AG20443 (cell line): Measurements from ENCODE around the gene CFAP73.
A peak's percentile ranks its signal among the peaks of the same experiment; 100 is the strongest.
"Not testable (repeated sequence)": the region's sequence is repeated elsewhere in the genome, so short reads cannot be mapped to it uniquely, and the experiment has no call there.

Experiments
- DNase-seq: peaks from one replicate; pipeline ENCODE4 v3.0.0; 2012; ENCODE audit warnings: low spot score, mixed read lengths

Gene CFAP73

DNA sequence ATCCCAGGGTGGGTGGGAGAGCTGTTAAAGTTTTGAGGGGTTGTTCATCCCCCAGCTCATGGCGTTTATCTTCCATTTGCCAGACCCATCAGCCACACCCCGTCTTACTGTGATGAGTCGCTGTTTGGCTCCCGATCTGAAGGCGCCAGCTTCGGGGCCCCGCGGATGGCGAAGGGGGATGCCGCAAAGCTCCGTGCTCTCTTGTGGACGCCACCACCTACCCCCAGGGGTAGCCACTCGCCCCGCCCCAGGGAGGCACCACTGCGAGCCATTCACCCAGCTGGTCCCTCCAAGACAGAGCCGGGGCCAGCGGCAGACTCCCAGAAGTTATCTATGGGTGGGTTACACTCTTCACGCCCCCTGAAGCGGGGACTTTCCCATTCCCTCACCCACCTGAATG, 41.7 kb downstream of the CFAP73 start:
- no peak for DNase-seq

DNA sequence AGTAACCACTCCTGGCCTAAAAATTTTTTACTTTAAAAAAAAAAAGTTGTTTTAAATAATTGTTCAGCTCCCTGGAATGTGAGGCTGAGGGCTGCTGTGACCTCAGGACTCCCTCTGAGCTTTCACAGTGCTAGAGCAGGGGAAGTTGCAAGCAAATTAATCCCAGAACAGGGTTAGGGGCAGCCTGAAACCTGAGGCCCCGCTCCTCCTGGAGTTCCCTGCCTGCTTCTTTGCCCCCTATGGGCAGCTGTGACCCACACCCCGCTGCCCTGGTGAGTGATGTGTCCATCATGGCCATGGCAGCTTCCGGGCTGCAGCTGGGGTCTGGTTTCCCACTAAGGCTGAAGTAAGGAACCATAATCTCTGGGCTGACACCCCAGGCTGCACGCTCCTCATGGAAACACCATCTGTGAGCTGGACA, 45.5 kb downstream of the CFAP73 start:
- DNase-seq = peak; percentile 77

DNA sequence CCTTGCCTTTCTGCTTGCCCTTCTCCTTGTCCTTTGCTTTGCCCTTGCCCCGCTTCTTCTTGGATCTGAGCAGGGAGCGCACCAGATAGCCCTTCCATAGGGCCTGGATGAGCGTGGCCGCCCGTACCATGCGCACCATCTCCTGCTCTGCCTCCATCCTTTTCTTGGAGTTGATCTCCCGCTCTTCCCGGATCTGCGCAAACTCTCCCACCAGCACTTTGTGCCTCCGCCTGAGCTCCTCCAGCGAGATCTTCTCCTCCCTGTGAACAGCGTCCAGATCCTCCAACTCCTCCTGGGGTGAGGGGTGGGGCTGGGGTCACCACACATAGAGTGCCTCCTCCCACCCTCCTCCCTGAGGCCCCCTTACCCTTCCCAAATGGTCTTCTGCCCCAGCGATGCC, 46.1 kb downstream of the CFAP73 start:
- no peak for DNase-seq

DNA sequence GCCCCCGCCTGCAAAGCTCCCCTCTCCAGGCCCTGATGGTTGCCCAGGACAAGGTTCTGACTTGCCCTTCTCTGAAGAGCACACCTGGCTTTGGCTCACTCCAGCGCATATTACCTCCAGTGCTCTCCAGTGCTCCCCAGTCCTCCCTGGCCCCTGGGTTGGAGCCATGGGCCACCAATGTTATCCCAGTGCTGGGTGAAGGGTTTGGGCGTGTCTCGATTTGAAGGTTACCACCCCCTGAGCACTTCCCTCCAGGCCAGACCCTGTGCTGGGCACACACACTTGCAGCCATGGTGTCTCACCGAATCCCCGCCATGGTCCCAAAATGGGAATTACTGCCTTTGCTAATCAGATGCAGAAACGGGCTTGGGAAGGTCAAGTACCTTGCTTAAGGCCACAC, 47.1 kb downstream of the CFAP73 start:
- no peak for DNase-seq

DNA sequence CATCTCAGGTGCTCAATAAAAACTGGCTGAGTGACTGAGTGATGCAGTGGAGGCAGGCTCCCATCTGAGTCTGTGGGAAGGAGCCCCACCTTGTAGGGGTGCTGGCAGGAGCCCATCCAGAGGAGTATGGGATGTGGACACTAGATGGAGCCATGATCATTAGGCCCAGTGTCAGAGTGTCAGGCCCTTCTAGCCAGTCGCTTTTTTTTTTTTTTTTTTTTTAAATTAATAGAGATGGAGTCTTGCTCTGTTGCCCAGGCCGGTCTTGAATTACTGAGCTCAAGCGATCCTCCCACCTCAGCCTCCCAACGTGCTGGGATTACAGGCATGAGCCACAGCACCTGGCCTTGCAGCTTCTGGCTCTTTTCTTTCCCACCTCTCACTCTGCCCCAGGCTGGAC, 47.5 kb downstream of the CFAP73 start:
- DNase-seq = peak; percentile 90

DNA sequence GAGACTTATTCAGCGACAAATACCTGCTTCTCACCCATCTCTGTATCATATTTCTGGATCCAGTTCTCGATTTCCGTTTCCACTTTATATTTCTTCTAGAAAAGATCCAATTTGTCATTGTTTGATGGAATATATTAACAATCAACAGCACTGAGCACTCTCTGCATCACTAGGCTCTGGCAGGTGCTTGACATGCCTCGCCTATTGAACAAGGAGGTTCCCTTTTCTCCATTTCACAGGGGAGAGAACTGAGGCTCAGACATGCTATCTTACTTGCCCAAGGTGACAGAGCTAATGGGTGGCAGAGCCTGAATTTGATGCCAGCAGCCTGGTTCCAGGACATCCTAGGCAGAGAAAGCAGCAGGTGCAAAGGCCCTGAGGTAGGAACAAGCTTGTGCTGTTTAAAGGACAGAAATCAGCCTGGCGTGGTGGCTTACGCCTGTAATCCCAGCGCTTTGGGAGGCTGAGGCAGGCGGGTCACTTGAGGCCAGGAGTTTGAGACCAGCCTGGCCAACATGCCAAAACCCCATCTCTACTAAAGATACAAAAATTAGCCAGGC, 48.1 kb downstream of the CFAP73 start:
- DNase-seq = no peak

DNA sequence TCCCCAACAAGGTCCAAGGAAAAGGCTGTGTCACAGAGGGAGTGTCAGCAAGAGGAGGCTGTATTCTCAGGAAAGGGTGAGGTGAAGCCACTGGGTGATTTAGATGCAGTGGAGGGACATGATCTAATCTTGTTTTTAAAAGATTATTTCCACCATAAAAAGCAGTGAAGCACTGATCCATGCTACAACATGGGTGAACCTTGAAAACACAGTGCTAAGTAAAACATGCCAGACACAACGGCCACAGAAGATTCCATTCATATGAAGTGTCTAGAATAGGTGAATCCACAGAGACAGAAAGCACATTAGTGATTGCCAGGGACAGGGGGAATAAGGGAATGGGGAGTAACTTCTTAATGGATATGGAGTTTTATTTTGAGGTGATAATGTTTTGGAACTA, 48.8 kb downstream of the CFAP73 start:
- no peak for DNase-seq

DNA sequence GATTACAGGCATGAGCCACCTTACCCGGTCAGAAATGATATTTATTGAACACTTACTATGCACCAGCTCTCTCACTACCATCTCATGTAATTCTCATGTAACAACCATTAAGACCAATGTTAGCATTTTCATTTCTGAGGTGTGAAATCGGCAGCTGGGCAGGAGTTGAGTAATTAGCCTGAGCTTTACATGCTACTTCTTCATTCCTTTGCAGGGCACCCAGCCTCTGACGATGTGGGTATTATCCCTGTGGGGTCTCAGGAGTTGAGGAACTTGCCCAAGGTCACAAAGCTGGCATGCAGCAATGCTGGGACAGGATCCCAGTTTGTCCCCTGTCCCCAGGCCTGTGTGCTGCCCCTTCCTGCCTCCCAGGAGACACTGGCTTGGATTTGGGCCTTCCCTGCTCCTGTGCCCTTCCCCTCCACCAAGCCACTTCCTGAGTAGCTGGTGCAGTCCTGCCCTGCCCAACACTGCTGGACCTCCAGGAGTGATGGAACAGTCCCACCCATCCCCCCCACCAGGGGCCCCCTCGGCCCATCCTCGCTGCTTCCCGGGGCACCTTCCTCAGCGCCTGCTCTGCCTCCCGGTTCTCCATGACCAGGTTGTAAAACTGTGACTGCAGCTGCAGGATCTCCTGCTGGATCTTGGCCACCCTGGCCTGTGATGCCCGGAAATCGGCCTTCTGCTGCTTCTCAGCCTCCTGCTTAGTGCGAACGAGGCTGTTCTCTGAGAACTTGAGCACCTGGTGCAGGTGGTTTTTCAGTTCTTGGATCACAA, 50.7 kb downstream of the CFAP73 start:
- DNase-seq = no peak

DNA sequence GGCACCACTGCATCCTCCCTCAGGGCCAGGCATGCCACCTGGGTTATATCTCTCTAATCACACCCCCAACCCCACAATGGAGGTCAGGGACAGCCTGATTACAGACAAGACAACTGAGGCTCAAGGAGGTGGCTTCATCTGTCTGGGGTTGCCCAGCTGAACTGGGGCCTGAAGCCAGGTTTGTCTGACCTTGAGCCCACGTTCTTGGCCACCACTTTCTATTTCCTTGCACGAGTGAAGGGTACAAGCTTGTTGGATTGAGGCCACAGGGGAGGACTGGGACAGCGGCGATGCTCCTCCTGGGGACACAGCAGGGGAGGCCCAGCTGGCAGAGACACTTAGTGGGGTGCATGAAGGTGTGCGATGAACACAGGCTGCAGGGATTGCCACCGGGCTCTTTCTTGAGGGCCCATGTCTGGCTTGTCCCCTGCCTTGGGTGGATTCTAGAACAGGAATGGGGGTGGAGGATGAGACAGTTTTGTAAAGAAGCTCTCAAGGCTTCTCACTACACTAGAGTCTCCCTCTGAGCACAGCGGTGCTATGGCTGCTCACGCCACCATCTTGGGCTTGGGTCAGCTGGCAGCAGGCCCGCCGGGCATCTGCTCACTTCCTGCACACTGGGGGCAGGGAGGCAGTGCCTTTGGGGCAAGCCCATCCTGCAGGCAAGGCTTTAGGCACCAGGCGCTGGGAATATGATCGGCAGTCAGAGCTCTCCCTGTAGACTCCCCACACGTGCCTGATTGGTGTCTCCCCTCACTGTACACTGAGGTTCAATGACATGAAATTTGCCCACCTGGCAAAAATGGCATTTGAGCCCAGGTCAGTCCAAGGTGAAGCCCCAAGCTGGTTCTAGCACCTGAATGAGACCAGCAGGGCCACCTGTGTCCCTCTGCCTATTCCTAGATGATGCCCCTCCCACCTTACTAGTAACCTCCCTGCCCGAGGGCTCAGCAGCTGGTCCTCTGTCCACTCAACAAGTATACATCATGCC, 52.0 kb downstream of the CFAP73 start:
- DNase-seq = no peak

DNA sequence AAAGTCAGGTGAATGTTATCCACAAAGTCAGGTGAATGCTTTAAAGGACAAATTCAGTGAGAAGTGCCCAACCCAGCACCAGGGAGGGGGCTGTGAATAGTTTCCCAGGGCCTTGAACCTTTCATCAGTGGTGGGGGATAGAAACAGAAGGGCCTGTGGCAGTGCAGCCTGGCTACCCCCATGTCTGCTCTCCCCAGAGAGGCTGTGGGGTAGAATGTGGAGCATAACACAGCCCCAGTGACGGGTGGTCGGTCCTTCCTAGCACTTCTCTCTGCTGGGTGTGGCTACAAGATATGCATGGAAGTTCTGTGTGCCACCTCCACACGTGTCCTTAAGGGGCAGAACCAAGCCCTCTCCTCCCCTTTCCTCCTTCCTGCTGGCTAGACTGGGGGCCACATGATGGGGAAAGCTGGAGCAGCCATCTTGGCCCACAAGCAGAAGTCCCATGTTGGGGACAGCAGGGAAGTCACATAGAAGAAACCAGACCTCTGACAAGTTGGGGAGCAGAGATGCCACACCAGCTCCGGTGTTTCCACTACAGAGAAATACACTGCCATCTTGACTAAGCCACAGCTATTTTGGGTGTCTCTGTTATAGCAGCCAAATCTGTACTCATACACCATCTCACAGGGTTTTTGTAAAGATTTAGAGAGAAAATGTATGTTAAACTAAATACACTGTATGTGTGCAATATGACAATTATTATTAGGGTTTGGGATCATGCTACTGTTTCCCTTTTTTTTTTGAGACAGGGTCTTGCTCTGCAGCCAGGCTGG, 53.0 kb downstream of the CFAP73 start:
- no peak for DNase-seq

DNA sequence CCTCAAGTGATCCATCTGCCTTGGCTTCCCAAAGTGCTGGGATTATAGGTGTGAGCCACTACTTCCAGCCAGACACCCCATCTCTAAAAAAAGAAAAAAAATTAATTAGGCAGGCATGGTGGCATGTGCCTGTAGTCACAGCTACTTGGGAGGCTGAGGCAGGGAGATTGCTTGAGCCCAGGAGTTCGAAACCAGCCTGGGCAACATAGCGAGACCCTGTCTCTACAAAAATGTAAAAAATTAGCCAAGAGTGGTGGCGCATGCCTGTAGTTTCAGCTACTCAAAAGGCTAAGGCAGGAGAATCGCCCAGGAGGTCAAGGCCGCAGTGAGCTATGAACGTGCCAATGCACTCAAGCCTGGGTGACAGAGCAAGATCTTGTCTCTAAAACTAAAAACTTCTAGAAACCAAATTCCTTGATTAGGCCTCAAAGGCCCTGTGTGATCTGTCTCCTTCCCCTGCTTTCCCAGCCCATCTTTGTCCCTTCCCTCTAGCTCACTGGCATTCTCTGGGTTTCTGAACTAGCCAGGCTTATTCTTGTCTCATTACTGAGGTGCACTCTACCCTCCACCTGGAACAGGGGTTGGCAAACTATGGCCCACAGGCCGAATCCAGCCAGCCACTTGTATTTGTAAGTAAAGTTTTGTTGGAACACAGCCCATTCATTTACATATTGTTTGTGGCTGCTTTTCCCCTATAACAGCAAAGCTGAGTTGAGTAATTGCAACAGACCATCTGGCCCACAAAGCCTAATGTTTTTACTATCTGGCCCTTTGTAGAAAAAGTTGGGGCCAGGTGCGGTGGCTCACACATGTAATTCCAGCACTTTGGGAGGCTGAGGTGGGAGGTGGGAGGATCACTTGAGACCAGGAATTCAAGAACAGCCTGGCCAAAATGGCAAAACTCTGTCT, 54.6 kb downstream of the CFAP73 start:
- DNase-seq = no peak

DNA sequence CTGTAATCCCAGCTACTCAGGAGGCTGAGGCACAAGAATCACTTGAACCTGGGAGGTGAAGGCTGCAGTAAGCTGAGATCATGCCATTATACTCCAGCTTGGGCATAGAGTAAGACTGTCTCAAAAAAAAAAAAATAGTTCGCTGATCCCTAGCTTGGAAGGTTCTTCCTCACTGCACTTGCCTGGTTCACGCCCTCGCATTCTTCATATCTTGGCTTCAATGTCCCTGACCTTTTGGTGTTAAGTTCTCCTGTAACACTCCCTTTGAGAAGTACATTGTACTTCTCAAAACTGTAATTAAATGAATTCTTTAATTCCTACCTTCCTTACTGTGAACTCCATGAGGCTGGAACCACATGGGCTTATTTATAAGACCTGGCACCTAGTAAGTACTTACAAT, 55.3 kb downstream of the CFAP73 start:
- no peak for DNase-seq

DNA sequence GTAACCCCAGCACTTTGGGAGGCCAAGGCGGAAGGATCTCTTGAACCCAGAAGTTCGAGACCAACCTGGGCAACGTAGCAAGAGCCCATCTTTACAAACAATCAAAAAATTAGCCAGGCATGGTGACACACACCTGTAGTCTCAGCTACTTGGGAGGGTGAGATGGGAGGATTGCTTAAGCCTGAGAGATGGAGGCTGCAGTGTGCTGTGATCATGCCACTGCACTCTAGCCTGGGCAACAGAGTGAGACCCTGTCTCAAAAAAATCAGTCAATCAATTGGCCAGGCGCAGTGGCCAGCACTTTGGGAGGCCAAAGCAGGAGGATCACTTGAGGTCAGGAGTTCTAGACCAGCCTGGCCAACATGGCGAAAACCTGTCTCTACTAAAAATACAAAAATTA, 57.3 kb downstream of the CFAP73 start:
- DNase-seq = not testable (repeated sequence)

DNA sequence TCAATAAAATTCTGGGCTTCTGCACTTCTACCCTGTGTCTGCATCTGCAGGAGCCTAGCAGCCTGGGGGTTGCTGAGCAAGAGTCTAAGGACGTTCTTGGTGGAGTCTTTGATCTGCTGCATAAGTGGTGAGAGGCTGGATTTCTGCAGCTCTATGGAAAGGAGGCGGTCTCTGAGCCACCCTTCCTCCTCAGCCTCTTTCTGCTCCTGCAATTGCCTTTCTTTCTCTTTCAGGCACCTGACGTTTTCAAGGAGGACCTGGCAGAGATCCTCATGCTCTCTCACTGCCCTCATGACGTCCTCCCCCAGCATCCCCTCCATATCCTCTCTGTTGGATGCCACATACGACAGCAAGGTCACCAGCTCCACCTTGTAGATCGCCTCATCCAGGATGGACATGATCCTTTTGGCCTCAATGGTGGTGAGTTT, 58.1 kb downstream of the CFAP73 start:
- DNase-seq = no peak

DNA sequence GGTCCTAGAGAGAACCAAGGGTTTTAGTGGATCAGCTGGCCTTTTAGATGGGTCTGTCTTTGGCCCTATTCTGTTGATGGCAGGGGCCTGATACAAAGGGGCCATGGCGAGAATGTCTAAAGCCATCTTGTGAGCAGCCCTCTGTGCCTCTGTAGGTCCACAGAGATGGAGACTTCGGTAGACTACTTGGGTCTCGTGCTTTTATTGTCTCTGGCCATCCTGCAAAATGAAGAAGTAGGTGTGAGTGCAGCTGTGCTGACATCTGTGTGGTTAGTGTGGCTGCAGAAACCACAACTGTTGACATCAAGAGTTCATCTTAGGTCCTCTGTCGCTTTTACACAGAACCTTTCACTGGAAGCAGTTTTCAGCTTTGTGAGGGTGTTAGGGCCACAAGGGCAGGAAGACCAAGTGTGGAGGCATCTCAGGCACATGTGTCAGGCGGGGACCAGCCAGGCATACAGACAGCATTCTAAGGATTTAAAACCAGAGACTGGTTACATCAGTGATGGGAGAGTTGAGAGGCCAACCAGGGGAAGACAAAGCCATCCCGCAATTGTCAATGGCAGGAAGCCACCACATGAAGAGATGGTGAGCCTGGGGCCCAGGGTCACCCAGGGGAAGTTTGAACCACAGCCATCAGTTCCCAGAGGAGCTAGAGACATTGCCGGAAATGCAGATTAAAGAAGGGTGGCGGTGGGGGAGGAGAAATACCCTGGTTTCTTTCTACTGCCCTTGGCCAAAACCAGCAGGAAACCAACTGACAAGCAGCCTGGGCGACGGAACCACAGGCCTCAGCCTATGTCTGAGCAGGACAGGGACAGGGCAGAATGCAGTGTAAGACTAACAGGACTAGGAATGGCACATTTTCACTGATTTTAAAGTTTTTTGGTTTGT, 58.8 kb downstream of the CFAP73 start:
- DNase-seq = peak; percentile 30
